ENCODE results near the gene SLC12A9.

Gene SLC12A9

GRCh38 chr7:100914879-100915447, 62.5 kb downstream of the SLC12A9 start:
- TF ChIP-seq CTCF (IDR thresholded peaks at IDR 0.05; ENCODE audit: low read depth, low read length) = no peak
- DNase-seq = no peak
- H3K4me1 ChIP-seq = no peaks in the 10 kb centered on the region
- no peak overlapping the region for H3K4me3 ChIP-seq (ENCODE audit: low read depth, low read length)
- H3K9me3 ChIP-seq = no peaks in the 10 kb centered on the region
- H3K36me3 ChIP-seq = no peaks in the 10 kb centered on the region
- 0 out of 2 replicates have a peak, but pooled peaks cover 2% of the 10 kb centered on the region for H3K27me3 ChIP-seq

All from BE2C (cell line).